HL-60 (cell line): Measurements from ENCODE around the gene MDC1.

Source experiments
- DNase-seq, 2 experiments: peaks; one replicate each; pipeline ENCODE4 v3.0.0-alpha.2; 2010 to 2020; ENCODE audit warnings: low read depth in 1 of 2, low spot score in 1 of 2
- H3K27ac ChIP-seq: fragments of 250-450 bp; sonication (Bioruptor Pico); replicated peaks from 2 replicates; pipeline ENCODE4 v1.5.1; 2020; ENCODE audit warnings: mild to moderate bottlenecking, moderate library complexity
- H3K27me3 ChIP-seq: fragments of 250-450 bp; sonication (Bioruptor Pico); 2 replicates; pipeline ENCODE4 v1.5.1; 2021; ENCODE audit warnings: mild to moderate bottlenecking, moderate library complexity; ENCODE audit not compliant: insufficient read depth, poor library complexity, severe bottlenecking
- H3K4me3 ChIP-seq: replicated peaks from 2 replicates; pipeline ENCODE4 v1.5.1; 2011; ENCODE audit warnings: mild to moderate bottlenecking, control low read depth, low read length; ENCODE audit not compliant: insufficient read depth
- GABPA ChIP-seq: IDR thresholded peaks from 2 replicates; pipeline ENCODE4 v1.6.1; 2012; ENCODE audit warnings: low read depth
- POLR2AphosphoS5 ChIP-seq: IDR thresholded peaks from 2 replicates; pipeline ENCODE4 v1.6.1; 2012; ENCODE audit warnings: low read depth
- REST ChIP-seq: IDR thresholded peaks from 2 replicates; pipeline ENCODE4 v1.6.1; 2012; ENCODE audit warnings: low read depth; ENCODE audit not compliant: insufficient replicate concordance
- SPI1 ChIP-seq: IDR thresholded peaks from 2 replicates; pipeline ENCODE4 v1.6.1; 2012; ENCODE audit warnings: low read depth, mild to moderate bottlenecking, borderline replicate concordance
- TF ChIP-seq, protein P1 (sequence below): IDR thresholded peaks from one replicate; pipeline ENCODE4 v1.5.1; 2011; ENCODE audit warnings: low read length, control low read depth, inconsistent platforms; ENCODE audit not compliant: insufficient read depth

The MDC1 gene

GRCh38 chr6:30689985-30690384, 27.1 kb downstream of the MDC1 start:
- no peak for DNase-seq
- Histone ChIP-seq H3K4me3 (peak overlapping the region; percentile 78), H3K27ac (peak overlapping the region; percentile 76)

GRCh38 chr6:30689022-30689865, 27.8 kb downstream of the MDC1 start:
- DNase-seq: no peak
- H3K27me3 ChIP-seq: no peaks in the 10 kb centered on the region
- H3K4me3 ChIP-seq: no peak overlapping the region; the same call in 1 of the 2 replicates
- no peak overlapping the region for H3K27ac ChIP-seq
- TF ChIP-seq POLR2AphosphoS5 (no peak), GABPA (no peak), SPI1 (no peak), REST (no peak)
- TF ChIP-seq, protein P1, sequence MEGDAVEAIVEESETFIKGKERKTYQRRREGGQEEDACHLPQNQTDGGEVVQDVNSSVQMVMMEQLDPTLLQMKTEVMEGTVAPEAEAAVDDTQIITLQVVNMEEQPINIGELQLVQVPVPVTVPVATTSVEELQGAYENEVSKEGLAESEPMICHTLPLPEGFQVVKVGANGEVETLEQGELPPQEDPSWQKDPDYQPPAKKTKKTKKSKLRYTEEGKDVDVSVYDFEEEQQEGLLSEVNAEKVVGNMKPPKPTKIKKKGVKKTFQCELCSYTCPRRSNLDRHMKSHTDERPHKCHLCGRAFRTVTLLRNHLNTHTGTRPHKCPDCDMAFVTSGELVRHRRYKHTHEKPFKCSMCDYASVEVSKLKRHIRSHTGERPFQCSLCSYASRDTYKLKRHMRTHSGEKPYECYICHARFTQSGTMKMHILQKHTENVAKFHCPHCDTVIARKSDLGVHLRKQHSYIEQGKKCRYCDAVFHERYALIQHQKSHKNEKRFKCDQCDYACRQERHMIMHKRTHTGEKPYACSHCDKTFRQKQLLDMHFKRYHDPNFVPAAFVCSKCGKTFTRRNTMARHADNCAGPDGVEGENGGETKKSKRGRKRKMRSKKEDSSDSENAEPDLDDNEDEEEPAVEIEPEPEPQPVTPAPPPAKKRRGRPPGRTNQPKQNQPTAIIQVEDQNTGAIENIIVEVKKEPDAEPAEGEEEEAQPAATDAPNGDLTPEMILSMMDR: no peak

More at GRCh38 chr6:30689985-30690384, 27.1 kb downstream of the MDC1 start:
- TF ChIP-seq SPI1: no peak
- no peak for TF ChIP-seq POLR2AphosphoS5
- no peak for TF ChIP-seq REST
- TF ChIP-seq GABPA: no peak
- TF ChIP-seq, protein P1: no peak
- H3K27me3 ChIP-seq: no peaks in the 10 kb centered on the region

GRCh38 chr6:30688569-30688968, 28.5 kb downstream of the MDC1 start:
- DNase-seq: no peak
- H3K27ac ChIP-seq: 0 out of 2 replicates have a peak overlapping the region, but pooled peaks have one; percentile 1
- TF ChIP-seq SPI1: no peak
- TF ChIP-seq, protein P1: no peak
- no peak for TF ChIP-seq GABPA
- no peak for TF ChIP-seq REST
- H3K27me3 ChIP-seq: no peaks in the 10 kb centered on the region
- H3K4me3 ChIP-seq: no peak overlapping the region
